Brain microvascular endothelial cell (primary cell): ENCODE data around the gene KRTAP10-11.
"Not testable (repeated sequence)": the region's sequence is repeated elsewhere in the genome, so short reads cannot be mapped to it uniquely, and the experiment has no call there.

Source experiments
- DNase-seq: peaks from one replicate; pipeline ENCODE4 v3.0.0-alpha.2; 2020
- H3K27ac ChIP-seq: fragments of 250-450 bp; sonication (Bioruptor Pico); 2 replicates; pipeline ENCODE4 v1.5.1; 2020; ENCODE audit warnings: mild to moderate bottlenecking, moderate library complexity
- H3K27me3 ChIP-seq: fragments of 250-450 bp; sonication (Bioruptor Pico); replicated peaks from 2 replicates; pipeline ENCODE4 v1.5.1; 2020; ENCODE audit warnings: mild to moderate bottlenecking
- H3K36me3 ChIP-seq: fragments of 250-450 bp; sonication (Bioruptor Pico); replicated peaks from 2 replicates; pipeline ENCODE4 v1.5.1; 2020; ENCODE audit warnings: mild to moderate bottlenecking
- H3K4me3 ChIP-seq: 2 replicates; pipeline ENCODE4 v1.5.1; 2011; ENCODE audit warnings: low read depth, mild to moderate bottlenecking, control low read depth, low read length, moderate library complexity
- CTCF ChIP-seq: IDR thresholded peaks from 2 replicates; pipeline ENCODE4 v1.5.1; 2011; ENCODE audit warnings: low read depth, mild to moderate bottlenecking, moderate library complexity, low read length, control low read depth, inconsistent platforms; ENCODE audit errors: missing control alignments
- in situ Hi-C: cut with HindIII; loops from 2 replicates; pipeline ENCODE4 v1.10.0; 2017; ENCODE audit warnings: low sequenced_read_pairs, low pct_ligation_motif_present

The KRTAP10-11 gene

DNA sequence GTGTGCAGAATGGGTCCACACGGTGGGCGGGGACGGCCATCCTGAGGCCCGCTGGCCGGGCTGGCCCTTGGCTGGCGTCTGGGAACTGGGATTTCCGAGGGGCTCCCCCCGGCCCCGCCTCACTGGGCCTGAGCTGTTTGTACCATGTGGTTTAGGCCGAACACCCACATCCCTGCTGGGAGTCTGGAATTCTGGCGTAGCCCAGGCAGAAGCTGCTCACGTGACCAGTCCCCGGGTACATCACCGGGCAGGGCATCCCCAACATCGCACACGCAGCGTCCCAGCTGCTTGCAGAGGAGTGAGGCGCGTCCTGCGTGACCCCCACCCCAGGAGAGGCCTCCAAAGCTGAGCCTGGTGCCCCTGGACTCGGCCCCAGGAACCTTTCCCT lies 43.8 kb upstream of the KRTAP10-11 start:
- no peak for DNase-seq
- no peaks in the 10 kb centered on the region for H3K36me3 ChIP-seq
- peaks cover 2% of the 10 kb centered on the region for H3K27me3 ChIP-seq
- no peak overlapping the region for H3K4me3 ChIP-seq
- H3K27ac ChIP-seq: no peak overlapping the region
- TF ChIP-seq CTCF: no peak
- in situ Hi-C loops: no loop called here

- H3K36me3 ChIP-seq: no peaks in the 10 kb centered on the region
- H3K27ac ChIP-seq: no peak overlapping the region
- H3K4me3 ChIP-seq: no peak overlapping the region
- in situ Hi-C loops: no loop called here
- TF ChIP-seq CTCF: no peak
- DNase-seq: no peak
- H3K27me3 ChIP-seq: peaks cover under 1% of the 10 kb centered on the region
Measured at GRCh38 chr21:44603109-44603875, 42.9 kb upstream of the KRTAP10-11 start.

DNA sequence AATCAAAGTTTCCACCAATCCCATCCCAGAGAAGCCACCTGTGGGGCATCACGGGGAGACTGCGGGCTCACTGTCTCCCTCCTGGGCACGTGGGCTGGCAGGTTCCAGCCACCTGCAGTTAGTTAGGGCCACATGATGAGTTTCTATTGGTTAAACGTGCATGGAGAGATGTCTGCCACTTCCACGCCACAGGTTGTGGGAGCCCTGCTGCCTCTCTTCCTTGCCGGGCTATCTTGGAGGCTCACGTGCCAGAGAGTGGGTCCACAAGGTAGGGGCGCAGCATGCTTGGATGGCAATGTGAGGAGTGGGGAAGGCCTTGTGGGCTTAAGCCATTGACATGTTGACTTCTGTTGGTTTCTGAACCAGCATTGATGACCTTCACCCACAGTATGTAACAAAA lies 42.3 kb upstream of the KRTAP10-11 start:
- no peaks in the 10 kb centered on the region for H3K36me3 ChIP-seq
- DNase-seq: no peak
- no peak for TF ChIP-seq CTCF
- no peak overlapping the region for H3K27ac ChIP-seq
- H3K4me3 ChIP-seq: no peak overlapping the region
- in situ Hi-C loops: no loop called here
- no peaks in the 10 kb centered on the region for H3K27me3 ChIP-seq

DNA sequence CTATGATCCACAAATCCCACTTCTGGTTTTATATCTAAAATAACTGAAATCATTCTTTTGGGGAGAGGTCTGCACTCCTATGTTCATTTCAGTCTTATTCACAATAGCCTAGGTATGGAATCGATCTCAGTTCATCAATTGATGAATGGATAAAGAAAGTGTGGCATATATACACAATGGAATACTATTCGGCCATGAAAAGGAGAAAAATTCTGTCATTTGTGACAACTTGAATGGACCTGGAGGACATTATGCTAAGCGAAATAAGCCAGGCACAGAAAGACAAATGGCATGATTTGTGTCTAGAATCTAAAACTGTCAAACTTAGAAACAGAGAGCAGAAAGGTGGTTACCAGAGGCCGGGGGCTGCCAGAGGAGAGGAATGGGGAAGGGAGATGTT lies 39.7 kb upstream of the KRTAP10-11 start:
- Histone ChIP-seq H3K27me3 (no peaks in the 10 kb centered on the region), H3K27ac (no peak overlapping the region), H3K36me3 (no peaks in the 10 kb centered on the region), H3K4me3 (no peak overlapping the region)
- TF ChIP-seq CTCF: no peak
- no peak for DNase-seq
- in situ Hi-C loops: no loop called here

DNA sequence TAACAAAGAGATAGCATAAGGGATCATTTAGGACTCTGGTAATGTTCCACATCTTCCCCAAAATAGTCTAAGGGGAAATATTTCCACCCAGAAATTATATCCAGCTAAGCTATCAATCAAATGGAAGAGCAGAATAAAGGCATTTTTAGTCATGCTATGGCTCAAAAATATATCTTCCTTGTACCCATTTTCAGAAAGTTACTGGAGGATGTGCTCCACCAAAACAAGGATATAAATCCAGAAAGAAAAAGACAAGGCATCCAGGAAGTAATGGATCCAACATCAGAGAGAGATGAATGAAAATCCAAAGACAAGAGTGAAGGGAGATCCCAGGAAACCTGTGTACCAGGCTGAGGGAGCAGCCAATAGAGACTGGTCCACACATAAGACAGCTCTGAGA lies 37.0 kb upstream of the KRTAP10-11 start:
- no peak for DNase-seq
- TF ChIP-seq CTCF: no peak
- H3K27ac ChIP-seq: no peak overlapping the region
- no peaks in the 10 kb centered on the region for H3K36me3 ChIP-seq
- in situ Hi-C loops: no loop called here
- no peak overlapping the region for H3K4me3 ChIP-seq
- H3K27me3 ChIP-seq: no peaks in the 10 kb centered on the region

GRCh38 chr21:44610157-44610843 lies 35.9 kb upstream of the KRTAP10-11 start:
- in situ Hi-C loops, H3K4me3 ChIP-seq, DNase-seq, H3K27me3 ChIP-seq, H3K36me3 ChIP-seq, H3K27ac ChIP-seq: not testable (repeated sequence)
